ENCODE data around the gene LDAF1.
"Not testable (repeated sequence)": the region's sequence is repeated elsewhere in the genome, so short reads cannot be mapped to it uniquely, and the experiment has no call there.

LDAF1 gene

GRCh38 chr16:21195330-21195729 is 36.9 kb downstream of the LDAF1 start:
- DNase-seq (ENCODE audit: low read depth, low spot score), result not testable (repeated sequence)

DNA sequence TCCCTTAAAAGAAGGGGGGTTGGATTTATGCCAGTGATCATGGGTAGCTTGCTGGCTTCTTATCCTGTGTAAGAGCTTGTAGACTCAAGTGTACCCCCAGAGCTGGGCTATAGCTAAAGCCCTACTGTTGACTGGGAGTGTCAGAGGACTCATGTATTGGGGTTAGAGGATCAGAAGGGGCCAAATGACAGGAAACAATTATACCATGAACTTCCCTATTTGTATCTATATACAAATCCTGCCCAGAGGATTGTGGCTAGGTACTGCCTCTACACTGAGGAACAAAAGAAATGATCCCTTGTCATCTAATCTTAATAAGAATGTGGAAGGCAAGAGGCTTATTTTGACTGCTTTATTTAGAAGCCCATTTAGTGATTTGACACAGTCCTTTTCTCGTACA is 38.6 kb downstream of the LDAF1 start:
- no peak for DNase-seq (ENCODE audit: low read depth, low spot score)

GRCh38 chr16:21197621-21198020 is 39.1 kb downstream of the LDAF1 start:
- DNase-seq (ENCODE audit: low read depth, low spot score), result no peak

GRCh38 chr16:21199607-21200218 is 41.2 kb downstream of the LDAF1 start:
- DNase-seq (ENCODE audit: low read depth, low spot score), result no peak

GRCh38 chr16:21203155-21203797 is 44.8 kb downstream of the LDAF1 start:
- peak; percentile 11 for DNase-seq (ENCODE audit: low read depth, low spot score)

- no peak for DNase-seq (ENCODE audit: low read depth, low spot score)
Measured at GRCh38 chr16:21205303-21205702, 46.8 kb downstream of the LDAF1 start.

DNA sequence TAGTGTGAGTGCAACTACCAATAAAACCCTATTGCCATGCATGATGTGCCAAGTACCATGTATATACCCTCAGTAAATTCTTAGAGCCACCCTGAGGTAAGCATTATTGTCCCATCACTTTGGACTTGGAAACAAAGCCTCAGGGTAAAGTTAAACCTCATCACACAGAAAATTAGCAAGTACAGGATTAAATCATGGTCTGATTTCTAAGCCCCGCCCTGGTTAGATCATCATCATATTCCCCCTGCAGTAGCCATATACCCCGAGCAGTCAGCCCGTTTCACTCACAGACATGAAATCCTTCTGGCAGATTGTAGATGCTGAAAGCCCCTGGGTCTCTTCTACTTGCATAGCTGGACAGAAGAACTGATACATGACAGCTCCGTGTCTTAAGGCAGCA is 48.1 kb downstream of the LDAF1 start:
- no peak for DNase-seq (ENCODE audit: low read depth, low spot score)

DNA sequence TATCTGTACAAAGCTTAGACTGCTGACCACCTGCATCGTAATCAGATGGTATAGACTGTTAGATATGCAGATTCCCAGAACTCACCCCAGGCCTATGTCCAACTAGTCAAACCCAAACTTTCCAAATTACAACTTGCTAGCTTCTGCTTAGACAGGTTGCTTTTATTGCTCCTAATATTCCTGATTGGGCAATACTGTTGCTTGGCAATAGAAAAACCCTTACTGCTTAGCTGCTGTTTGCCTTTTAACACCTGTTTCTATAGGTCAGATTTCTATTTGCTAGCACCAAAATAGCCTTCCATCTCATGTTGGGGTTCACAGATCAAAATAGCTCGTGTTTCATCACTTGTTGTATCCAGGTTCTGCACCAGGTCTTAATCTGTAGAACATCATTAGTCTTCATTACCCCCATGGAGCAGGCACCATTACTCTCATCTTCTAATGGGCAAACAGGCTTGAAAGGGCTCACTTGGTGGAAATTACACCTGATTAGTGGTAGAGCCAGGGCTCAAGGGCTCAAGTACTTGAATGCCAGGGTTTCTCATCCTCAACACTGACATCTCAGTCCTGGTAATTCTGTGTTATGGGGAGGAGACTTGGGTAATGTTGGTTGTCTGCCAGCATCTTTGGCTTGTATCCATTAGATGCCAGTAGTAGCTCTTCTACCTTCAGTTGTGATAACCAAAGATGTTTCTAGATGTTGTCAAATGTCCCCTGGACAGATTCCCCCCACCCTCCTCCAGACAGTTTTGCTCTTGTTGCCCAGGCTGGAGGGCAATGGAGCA is 50.2 kb downstream of the LDAF1 start:
- no peak for DNase-seq (ENCODE audit: low read depth, low spot score)

- DNase-seq (ENCODE audit: low read depth, low spot score), result no peak
Measured at GRCh38 chr16:21211486-21211885, 53.0 kb downstream of the LDAF1 start, which contains the start of gene ZP2. ZP2 (minus strand) TSS chr16:21211574; CDS start chr16:21211547, 27 bp downstream.

DNA sequence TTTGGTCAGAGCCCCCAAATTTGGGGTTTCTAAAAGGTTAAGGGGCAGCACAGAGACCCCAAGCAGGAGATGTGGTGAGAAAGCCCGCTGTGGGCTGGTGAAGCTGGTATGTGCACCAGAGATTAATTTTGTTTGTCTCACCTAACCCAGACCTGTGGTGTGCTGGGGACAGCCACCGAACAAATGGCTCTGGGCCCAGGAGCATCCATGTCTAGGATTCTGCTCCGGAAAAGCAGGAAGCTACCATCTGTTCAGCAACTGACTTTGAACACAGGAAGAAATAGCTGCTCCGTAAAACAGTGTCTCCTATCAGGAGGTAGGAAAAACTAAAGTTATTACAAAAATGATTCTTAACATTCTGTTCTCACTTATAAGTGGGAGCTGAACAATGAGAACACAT is 55.6 kb downstream of the LDAF1 start:
- no peak for DNase-seq (ENCODE audit: low read depth, low spot score)

DNA sequence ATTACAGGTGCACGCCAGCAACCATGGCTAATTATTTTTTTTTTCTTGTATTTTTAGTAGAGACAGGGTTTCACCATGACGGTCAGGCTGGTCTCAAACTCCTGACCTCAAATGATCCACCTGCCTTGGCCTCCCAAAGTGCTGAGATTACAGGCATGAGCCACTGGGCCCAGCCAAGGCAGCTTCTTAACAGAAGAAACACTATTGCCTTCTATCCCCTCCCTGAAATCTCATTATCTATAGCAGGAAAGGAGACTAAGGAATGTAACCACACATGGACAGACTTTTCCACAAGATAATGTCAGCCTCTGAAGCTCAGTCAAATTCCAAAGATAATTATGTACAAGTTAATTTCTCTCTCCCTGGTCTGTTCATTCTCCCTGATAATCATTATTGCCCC is 58.6 kb downstream of the LDAF1 start:
- DNase-seq (ENCODE audit: low read depth, low spot score), result no peak

- no peak for DNase-seq (ENCODE audit: low read depth, low spot score)
Measured at GRCh38 chr16:21218153-21218552, 59.7 kb downstream of the LDAF1 start.

DNA sequence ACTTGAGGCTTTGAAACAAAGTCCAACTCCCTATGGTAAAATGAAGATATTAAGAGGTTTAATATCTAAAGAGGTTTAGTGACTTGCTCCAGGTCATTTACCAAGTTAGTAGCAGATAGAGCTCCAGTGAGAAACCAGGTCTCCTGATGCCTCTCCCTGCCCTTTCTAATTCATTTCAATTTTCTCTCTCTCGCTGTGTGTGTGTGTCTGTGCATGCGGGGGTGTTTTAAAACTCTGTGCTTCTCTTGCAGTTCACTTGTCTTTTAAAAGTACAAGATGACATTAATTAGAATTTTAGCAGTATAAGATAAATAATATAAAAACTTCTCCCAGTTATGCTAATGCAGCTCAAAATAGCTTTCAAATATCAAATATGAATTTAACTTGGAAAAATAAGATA is 61.1 kb downstream of the LDAF1 start:
- no peak for DNase-seq (ENCODE audit: low read depth, low spot score)

DNA sequence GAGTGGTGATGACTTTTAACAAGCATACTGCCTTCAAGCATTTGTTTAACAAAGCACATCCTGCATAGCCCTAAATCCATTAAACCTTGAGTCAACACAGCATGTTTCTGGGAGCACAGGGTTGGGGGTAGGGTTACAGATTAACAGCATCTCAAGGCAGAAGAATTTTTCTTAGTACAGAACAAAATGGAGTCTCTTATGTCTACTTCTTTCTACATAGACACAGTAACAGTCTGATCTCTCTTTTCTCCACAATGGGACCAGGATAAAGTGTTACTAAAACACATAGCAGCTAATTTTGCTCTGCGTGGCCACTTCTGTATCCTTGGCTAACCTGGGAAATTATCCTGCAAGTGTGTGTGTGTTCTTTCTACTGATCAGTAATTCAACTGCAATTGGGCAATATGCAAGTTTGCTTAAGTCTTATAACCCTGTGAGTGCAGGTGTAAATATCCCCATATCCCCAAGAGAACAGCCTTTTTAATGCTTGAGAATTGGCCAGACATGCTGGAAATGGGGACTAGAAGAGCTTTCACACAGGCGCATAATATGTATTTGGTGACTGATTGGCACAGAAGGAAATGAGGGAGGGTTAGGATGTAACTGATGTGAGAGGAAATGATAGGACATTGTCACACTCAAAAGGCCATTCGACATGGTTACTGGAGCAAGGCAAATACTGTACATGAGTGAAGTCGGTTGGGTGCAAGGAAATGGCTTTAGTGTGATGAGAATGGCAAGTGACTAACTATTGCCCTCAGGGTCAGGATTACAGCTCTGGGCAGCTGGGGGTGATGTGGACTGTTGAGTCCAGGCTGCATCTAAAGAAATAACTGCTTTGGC is 64.2 kb downstream of the LDAF1 start:
- DNase-seq (ENCODE audit: low read depth, low spot score), result peak; percentile 51

GRCh38 chr16:21223787-21224186 is 65.3 kb downstream of the LDAF1 start:
- DNase-seq (ENCODE audit: low read depth, low spot score), result peak; percentile 7

GRCh38 chr16:21224800-21225199 is 66.3 kb downstream of the LDAF1 start:
- no peak for DNase-seq (ENCODE audit: low read depth, low spot score)

DNA sequence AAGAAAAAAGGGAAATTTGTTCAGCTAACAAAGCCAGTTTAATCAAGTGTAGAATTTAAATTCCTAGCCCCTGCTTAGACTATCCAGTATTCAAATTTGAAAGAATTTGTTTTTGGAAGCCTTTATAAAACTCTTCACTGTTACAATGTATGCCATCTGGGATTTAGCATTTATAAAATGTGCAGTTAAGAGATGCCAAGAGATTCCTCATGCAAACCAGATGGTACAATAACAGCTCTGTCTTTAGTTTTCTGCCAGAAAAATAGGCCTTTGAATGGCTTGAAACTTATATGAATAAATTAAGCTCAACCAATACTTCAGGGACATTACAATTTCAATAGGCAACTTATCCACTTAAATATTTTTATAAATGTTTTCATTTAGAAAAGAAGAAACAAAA is 68.3 kb downstream of the LDAF1 start:
- no peak for DNase-seq (ENCODE audit: low read depth, low spot score)

DNA sequence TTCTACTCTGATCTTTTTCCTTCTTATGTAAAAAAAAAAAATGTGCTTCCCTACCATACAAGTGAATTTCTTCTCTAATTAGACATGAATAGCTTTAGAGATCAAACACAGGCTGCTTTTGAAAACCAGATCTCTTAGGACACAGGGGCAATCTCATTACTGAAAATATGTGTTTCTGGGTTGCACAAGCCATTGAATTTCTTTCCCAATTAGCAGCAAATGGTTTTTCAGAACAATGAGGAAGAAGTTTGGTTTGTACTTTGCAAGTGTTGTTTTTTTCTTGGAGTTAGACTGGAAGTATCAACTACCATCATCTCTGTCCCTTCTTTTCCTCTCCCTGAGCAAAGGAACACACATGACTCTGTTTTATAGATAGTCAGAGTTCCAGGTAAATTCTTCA is 69.4 kb downstream of the LDAF1 start:
- DNase-seq (ENCODE audit: low read depth, low spot score), result no peak

GRCh38 chr16:21228361-21228872 is 69.9 kb downstream of the LDAF1 start:
- no peak for DNase-seq (ENCODE audit: low read depth, low spot score)
